Mucosa of descending colon (tissue), 3 donors: ENCODE measurements around the gene CEP295NL. TPM values are rescaled to one million over a fixed set of nuclear protein-coding genes. Genes with fewer than 3 reads are reported as not detected.
"Not testable (repeated sequence)": the region's sequence is repeated elsewhere in the genome, so short reads cannot be mapped to it uniquely, and the experiment has no call there.

ENCODE experiments used
- ATAC-seq: fragments of 200-7000 bp; cut with Tn5 transposase; one replicate; pipeline ENCODE4 v1.9.1; 2020; ENCODE audit warnings: mild to moderate bottlenecking, moderate library complexity
- DNase-seq, 3 donors: peaks; one replicate each; pipeline ENCODE4 v3.0.0-alpha.2; 2020
- H3K36me3 ChIP-seq: fragments of 200-600 bp; one replicate; pipeline ENCODE4 v1.8.0; 2021; ENCODE audit warnings: low read depth, mild to moderate bottlenecking
- H3K4me1 ChIP-seq: fragments of 200-600 bp; one replicate; pipeline ENCODE4 v1.8.0; 2021; ENCODE audit warnings: low read depth, mild to moderate bottlenecking
- H3K4me3 ChIP-seq: fragments of 200-600 bp; one replicate; pipeline ENCODE4 v1.8.0; 2021; ENCODE audit warnings: mild to moderate bottlenecking
- H3K9me3 ChIP-seq: fragments of 200-600 bp; one replicate; pipeline ENCODE4 v1.8.0; 2021; ENCODE audit warnings: mild to moderate bottlenecking
- CTCF ChIP-seq: fragments of 200-600 bp; IDR thresholded peaks from one replicate; pipeline ENCODE4 v1.8.0; 2022; ENCODE audit warnings: antibody characterized with exemption, mild to moderate bottlenecking
- intact Hi-C, 2 donors: fragments of 100-400 bp; cut with DNase I in 1 of 2; cut with micrococcal nuclease in 1 of 2; formaldehyde crosslinking; loops; one replicate each; pipeline versions ENCODE4 v1.11.0 to v1.11.1; 2022; cut with DNase I, micrococcal nuclease
- total RNA-seq, 3 donors: library from RNA; stranded (reverse); fragmentation: NEBNext Ultra II Directional in 2 of 3; extraction: Animal tissue kit (Norgen Biotek cat#: 25700) in 2 of 3; gene quantifications; one replicate each; pipeline versions ENCODE4 v1.2.1 to v1.2.4, GENCODE V29; 2021 to 2023
- donor health status: DM: no; HTN: no; CAD: no; lungs with moderate emphysema.
- donor health status: DM: no; HTN: no; CAD: no.
- donor health status: DM: no; HTN: yes; CAD: no.

CEP295NL gene
- total RNA-seq, 3 donors from 2014 or later = 1.4 to 2.5 (median 2.0) TPM

- TF ChIP-seq CTCF = no peak
- DNase-seq (no peak), ATAC-seq (peak; percentile 21)
- H3K36me3 ChIP-seq = no peaks in the 10 kb centered on the region
- H3K4me1 ChIP-seq = peaks cover 20% of the 10 kb centered on the region
- H3K9me3 ChIP-seq = no peaks in the 10 kb centered on the region
- H3K4me3 ChIP-seq = no peak overlapping the region
- intact Hi-C loops = no loop called here
Observed at GRCh38 chr17:78882540-78883088, 20.4 kb downstream of the CEP295NL start.

- TF ChIP-seq CTCF = no peak
- Histone ChIP-seq H3K4me1 (peaks cover 18% of the 10 kb centered on the region), H3K4me3 (no peak overlapping the region), H3K36me3 (no peaks in the 10 kb centered on the region), H3K9me3 (no peaks in the 10 kb centered on the region)
- ATAC-seq (peak; percentile 18), DNase-seq (peak in 2 of 3 donors; percentile 30 to 55)
- intact Hi-C loops = no loop called here
Observed at GRCh38 chr17:78879635-78880186, 23.3 kb downstream of the CEP295NL start.

- intact Hi-C loops = no loop called here
- no peak for TF ChIP-seq CTCF
- H3K4me1 ChIP-seq = peaks cover 10% of the 10 kb centered on the region
- no peak for DNase-seq
- no peak for ATAC-seq
- H3K9me3 ChIP-seq = no peaks in the 10 kb centered on the region
- no peak overlapping the region for H3K4me3 ChIP-seq
- H3K36me3 ChIP-seq = no peaks in the 10 kb centered on the region
Observed at GRCh38 chr17:78878871-78879527, 24.0 kb downstream of the CEP295NL start.

GRCh38 chr17:78878261-78878660 is 24.7 kb downstream of the CEP295NL start:
- intact Hi-C loops = no loop called here
- Histone ChIP-seq H3K9me3 (no peaks in the 10 kb centered on the region), H3K4me1 (peaks cover 10% of the 10 kb centered on the region), H3K4me3 (no peak overlapping the region), H3K36me3 (no peaks in the 10 kb centered on the region)
- TF ChIP-seq CTCF = no peak
- no peak for ATAC-seq
- DNase-seq = no peak

- H3K4me1 ChIP-seq, intact Hi-C loops, H3K36me3 ChIP-seq, DNase-seq, H3K9me3 ChIP-seq, H3K4me3 ChIP-seq, ATAC-seq: not testable (repeated sequence)
Observed at GRCh38 chr17:78876954-78877517, 26.0 kb downstream of the CEP295NL start.

GRCh38 chr17:78876094-78876597 is 26.9 kb downstream of the CEP295NL start:
- H3K4me1 ChIP-seq = peaks cover 10% of the 10 kb centered on the region
- no peaks in the 10 kb centered on the region for H3K9me3 ChIP-seq
- H3K4me3 ChIP-seq = no peak overlapping the region
- TF ChIP-seq CTCF = no peak
- DNase-seq (no peak), ATAC-seq (no peak)
- H3K36me3 ChIP-seq = no peaks in the 10 kb centered on the region
- intact Hi-C loops = no loop called here
